ENCODE data around the gene MMP17.

MMP17 gene

DNA sequence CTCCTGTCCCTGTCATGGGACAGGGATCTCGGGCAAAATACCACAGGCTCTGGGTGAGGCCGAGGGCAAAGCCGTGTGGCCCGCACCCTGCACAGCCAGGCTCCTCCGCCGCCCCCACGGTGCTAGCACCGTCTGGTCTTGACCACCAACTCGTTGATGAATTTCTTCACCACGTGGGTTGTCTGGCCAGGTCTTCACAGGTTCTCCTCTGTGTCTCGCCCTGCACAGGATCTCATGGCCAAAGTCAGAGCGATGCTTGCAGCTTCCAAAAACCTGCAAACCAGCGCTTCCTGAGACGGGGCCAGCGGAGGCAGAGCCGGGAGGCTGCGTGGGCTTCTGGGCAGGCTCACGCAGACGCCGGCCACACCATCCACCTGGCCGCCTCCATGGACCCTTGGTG lies 29.0 kb upstream of the MMP17 start:
- no peaks in the 10 kb centered on the region for H3K4me1 ChIP-seq (ENCODE audit: insufficient read depth, low read length, severe bottlenecking)
- H3K27me3 ChIP-seq (ENCODE audit: insufficient read depth, low read length): no peaks in the 10 kb centered on the region
- no peak overlapping the region for H3K27ac ChIP-seq (ENCODE audit: low read depth, low read length, poor library complexity, severe bottlenecking)
- no peak overlapping the region for H2AFZ ChIP-seq (ENCODE audit: low read length)
- H3K9ac ChIP-seq (ENCODE audit: low read length): no peak overlapping the region
- H3K9me2 ChIP-seq (ENCODE audit: low read depth, low read length): no peaks in the 10 kb centered on the region
- no peaks in the 10 kb centered on the region for H3K79me2 ChIP-seq (ENCODE audit: insufficient read depth, low read length)
- H3K9me3 ChIP-seq (ENCODE audit: low read length): no peaks in the 10 kb centered on the region
- no peak overlapping the region for H3K4me2 ChIP-seq (ENCODE audit: low read length)
- no peaks in the 10 kb centered on the region for H4K20me1 ChIP-seq (ENCODE audit: insufficient read depth, low read length)
- H3K4me3 ChIP-seq (ENCODE audit: low read depth, low read length, poor library complexity, severe bottlenecking): no peak overlapping the region
- H3K36me3 ChIP-seq (ENCODE audit: insufficient read depth, low read length): peaks cover 54% of the 10 kb centered on the region
- no peaks in the 10 kb centered on the region for H3F3A ChIP-seq (ENCODE audit: insufficient read depth, low read length)
- TF ChIP-seq CTCF (IDR thresholded peaks at IDR 0.05; ENCODE audit: low read length) (no peak), EZH2 (IDR thresholded peaks at IDR 0.05; ENCODE audit: borderline replicate concordance, low read length) (no peak)

GRCh38 chr12:131799828-131800593 lies 28.2 kb upstream of the MMP17 start:
- no peak overlapping the region for H3K4me2 ChIP-seq (ENCODE audit: low read length)
- no peak overlapping the region for H3K4me3 ChIP-seq (ENCODE audit: low read depth, low read length, poor library complexity, severe bottlenecking)
- H3K4me1 ChIP-seq (ENCODE audit: insufficient read depth, low read length, severe bottlenecking): no peaks in the 10 kb centered on the region
- H4K20me1 ChIP-seq (ENCODE audit: insufficient read depth, low read length): no peaks in the 10 kb centered on the region
- TF ChIP-seq CTCF (IDR thresholded peaks at IDR 0.05; ENCODE audit: low read length) (no peak), EZH2 (IDR thresholded peaks at IDR 0.05; ENCODE audit: borderline replicate concordance, low read length) (no peak)
- no peak overlapping the region for H3K9ac ChIP-seq (ENCODE audit: low read length)
- no peak overlapping the region for H3K27ac ChIP-seq (ENCODE audit: low read depth, low read length, poor library complexity, severe bottlenecking)
- H3K27me3 ChIP-seq (ENCODE audit: insufficient read depth, low read length): no peaks in the 10 kb centered on the region
- no peaks in the 10 kb centered on the region for H3K79me2 ChIP-seq (ENCODE audit: insufficient read depth, low read length)
- H3K9me3 ChIP-seq (ENCODE audit: low read length): no peaks in the 10 kb centered on the region
- no peaks in the 10 kb centered on the region for H3F3A ChIP-seq (ENCODE audit: insufficient read depth, low read length)
- no peaks in the 10 kb centered on the region for H3K9me2 ChIP-seq (ENCODE audit: low read depth, low read length)
- peaks cover 54% of the 10 kb centered on the region for H3K36me3 ChIP-seq (ENCODE audit: insufficient read depth, low read length)
- H2AFZ ChIP-seq (ENCODE audit: low read length): no peak overlapping the region

- Histone ChIP-seq H3K27ac (ENCODE audit: low read depth, low read length, poor library complexity, severe bottlenecking) (no peak overlapping the region), H2AFZ (ENCODE audit: low read length) (no peak overlapping the region), H4K20me1 (ENCODE audit: insufficient read depth, low read length) (no peaks in the 10 kb centered on the region), H3K9ac (ENCODE audit: low read length) (no peak overlapping the region), H3K79me2 (ENCODE audit: insufficient read depth, low read length) (no peaks in the 10 kb centered on the region), H3K4me1 (ENCODE audit: insufficient read depth, low read length, severe bottlenecking) (no peaks in the 10 kb centered on the region), H3K4me2 (ENCODE audit: low read length) (no peak overlapping the region), H3K4me3 (ENCODE audit: low read depth, low read length, poor library complexity, severe bottlenecking) (no peak overlapping the region), H3K9me3 (ENCODE audit: low read length) (no peaks in the 10 kb centered on the region), H3K36me3 (ENCODE audit: insufficient read depth, low read length) (peaks cover 54% of the 10 kb centered on the region), H3F3A (ENCODE audit: insufficient read depth, low read length) (no peaks in the 10 kb centered on the region), H3K9me2 (ENCODE audit: low read depth, low read length) (no peaks in the 10 kb centered on the region), H3K27me3 (ENCODE audit: insufficient read depth, low read length) (no peaks in the 10 kb centered on the region)
- TF ChIP-seq CTCF (IDR thresholded peaks at IDR 0.05; ENCODE audit: low read length): no peak
- no peak for TF ChIP-seq EZH2 (IDR thresholded peaks at IDR 0.05; ENCODE audit: borderline replicate concordance, low read length)
Observed at GRCh38 chr12:131800594-131801135, 27.5 kb upstream of the MMP17 start.

Data from OCI-LY1 (cell line).